GM12892 (cell line): ENCODE results near the gene TUBA1B.

Experiments used
- POLR2A ChIP-seq: IDR thresholded peaks from 2 replicates; pipeline ENCODE4 v1.6.1; 2011; ENCODE audit warnings: low read depth, low read length, control low read depth
- POLR2AphosphoS5 ChIP-seq: IDR thresholded peaks from 2 replicates; pipeline ENCODE4 v1.6.1; 2011; ENCODE audit warnings: low read depth, low read length, control low read depth
- TAF1 ChIP-seq: IDR thresholded peaks from 2 replicates; pipeline ENCODE4 v1.6.1; 2011; ENCODE audit warnings: low read depth, mild to moderate bottlenecking, control low read depth, low read length, borderline replicate concordance

GRCh38 chr12:49165114-49165513 lies 33.9 kb upstream of the TUBA1B start:
- TF ChIP-seq POLR2A: no peak
- no peak for TF ChIP-seq TAF1
- no peak for TF ChIP-seq POLR2AphosphoS5
